GOT3 (cell line): ENCODE data around the gene GNG7.
"Not testable (repeated sequence)": the region's sequence is repeated elsewhere in the genome, so short reads cannot be mapped to it uniquely, and the experiment has no call there.

ENCODE experiments used
- DNase-seq: peaks from one replicate; lab custom pipeline; 2025; ENCODE audit warnings: mixed read lengths; lab: John Stamatoyannopoulos, UW

Gene GNG7

GRCh38 chr19:2533686-2534422 is 168.6 kb downstream of the GNG7 start:
- no peak for DNase-seq

DNA sequence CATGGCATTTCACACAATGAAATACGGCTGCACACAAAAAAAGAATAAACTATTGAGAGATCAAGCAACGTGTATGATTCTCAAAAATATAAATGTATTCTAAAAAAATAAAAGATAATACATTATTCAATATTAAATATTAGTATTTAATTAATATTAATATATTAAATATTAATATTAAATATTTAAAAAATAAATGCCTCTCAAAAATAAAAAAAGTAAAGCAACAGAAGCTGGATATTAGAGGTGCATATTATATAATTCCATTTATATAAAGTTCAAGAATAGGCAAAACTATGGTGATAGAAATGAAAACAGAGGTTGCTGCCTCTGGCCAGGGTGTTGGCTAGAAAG is 169.4 kb downstream of the GNG7 start:
- DNase-seq, result no peak

DNA sequence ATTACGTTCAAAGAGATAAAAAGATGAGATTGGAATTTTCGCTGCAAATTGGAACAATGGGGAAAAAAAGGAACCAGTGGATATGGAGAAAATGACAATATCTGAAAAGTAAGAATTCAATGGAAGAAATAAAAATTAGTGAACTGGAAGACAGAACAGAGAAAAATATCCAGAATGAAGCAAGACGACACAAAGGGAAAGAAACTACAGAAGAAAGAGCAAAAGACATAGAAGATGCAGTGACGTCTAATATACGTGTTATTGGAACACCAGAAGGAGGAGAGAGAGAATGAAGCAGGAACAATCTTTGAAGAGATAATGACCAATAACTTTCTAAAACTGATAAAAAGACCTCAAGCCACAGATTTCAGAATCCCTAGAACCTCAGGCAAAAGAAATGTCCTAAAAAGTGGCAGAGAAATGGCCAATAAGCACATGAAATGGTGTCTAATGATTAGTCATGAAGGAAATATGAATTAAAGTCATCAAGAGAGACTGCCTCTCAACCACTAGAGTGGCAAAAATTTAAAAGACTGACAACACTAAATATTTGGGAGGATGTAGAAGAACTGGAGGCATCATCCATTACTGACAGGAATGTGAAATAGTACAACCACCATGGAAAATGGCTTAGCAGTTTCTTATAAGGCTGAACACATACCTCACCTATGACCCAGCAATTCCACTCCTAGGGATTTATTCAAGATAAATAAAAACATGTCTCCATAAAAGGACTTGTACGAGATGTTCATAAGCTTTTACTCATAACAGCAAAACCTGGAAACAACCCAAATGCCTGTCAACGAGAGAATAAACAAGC is 170.0 kb downstream of the GNG7 start:
- no peak for DNase-seq

- DNase-seq, result not testable (repeated sequence)
These were observed 172.6 kb downstream of the GNG7 start for GRCh38 chr19:2529942-2530341.

GRCh38 chr19:2529473-2529918 is 173.0 kb downstream of the GNG7 start:
- DNase-seq, result peak; percentile 34

DNA sequence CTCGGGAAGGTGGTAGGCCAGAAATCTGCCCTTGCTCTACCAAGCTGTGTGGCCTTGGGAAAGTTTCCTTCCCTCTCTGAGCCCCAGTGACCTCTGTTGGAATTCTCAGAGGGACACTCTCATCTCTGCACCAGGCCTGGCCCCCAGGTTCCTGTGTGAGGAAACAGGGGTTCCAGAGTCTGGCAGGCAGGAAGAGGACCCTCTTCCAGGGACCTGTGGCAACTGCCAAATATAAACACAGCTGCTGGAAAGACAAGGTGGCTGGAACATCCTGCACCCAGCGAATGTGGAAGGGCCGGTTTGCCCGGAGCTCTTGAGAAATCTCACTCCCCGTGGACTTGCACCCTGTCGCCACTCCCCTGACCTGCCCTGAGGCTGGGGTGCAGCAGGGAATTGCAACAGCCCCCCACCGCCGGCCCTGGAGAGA is 173.8 kb downstream of the GNG7 start:
- DNase-seq, result no peak

DNA sequence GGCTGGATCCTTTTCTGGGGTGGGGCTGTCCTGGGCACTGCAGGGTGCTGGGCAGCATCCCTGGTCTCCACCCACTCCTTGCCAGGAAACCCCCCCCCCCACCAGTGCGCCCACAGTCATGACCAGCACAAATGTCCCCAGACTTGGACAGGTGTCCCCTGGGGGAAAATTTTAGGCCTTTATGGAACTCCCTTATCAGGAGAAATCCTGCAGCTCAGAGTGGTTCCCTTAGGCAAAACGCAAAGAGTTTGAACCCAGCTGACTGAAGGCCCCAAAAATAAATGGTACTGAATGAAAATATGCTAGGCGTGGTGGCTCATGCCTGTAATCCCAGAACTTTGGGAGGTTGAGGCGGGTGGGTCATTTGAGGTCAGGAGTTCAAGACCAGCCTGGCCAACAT is 174.8 kb downstream of the GNG7 start:
- no peak for DNase-seq

- DNase-seq, result no peak
These were observed 175.3 kb downstream of the GNG7 start for GRCh38 chr19:2527171-2527570.

GRCh38 chr19:2524840-2525723 is 177.4 kb downstream of the GNG7 start:
- no peak for DNase-seq

DNA sequence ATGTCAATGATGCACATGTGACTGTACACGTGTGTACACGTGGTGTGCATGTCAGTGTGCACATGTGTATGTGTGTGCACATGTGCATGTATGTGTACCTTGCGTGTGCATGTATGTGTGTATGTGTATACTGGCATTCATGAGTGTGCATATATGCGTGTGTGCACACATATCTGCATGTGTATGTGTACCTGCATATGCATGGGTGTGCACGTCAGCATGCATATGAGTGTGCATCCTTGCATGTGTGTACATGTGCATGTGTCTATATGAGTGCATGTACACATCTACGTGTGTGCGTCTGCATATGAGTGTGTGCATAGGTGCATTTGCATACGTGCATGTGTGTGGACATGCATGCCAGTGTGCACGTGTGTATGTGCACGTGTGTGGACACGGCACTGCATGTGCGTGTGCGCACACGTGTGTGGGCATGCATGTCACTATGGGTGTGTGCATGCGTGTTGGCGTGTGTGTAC is 178.1 kb downstream of the GNG7 start:
- no peak for DNase-seq

GRCh38 chr19:2523630-2524311 is 178.7 kb downstream of the GNG7 start:
- no peak for DNase-seq

GRCh38 chr19:2519482-2519881 is 183.0 kb downstream of the GNG7 start:
- DNase-seq, result no peak

DNA sequence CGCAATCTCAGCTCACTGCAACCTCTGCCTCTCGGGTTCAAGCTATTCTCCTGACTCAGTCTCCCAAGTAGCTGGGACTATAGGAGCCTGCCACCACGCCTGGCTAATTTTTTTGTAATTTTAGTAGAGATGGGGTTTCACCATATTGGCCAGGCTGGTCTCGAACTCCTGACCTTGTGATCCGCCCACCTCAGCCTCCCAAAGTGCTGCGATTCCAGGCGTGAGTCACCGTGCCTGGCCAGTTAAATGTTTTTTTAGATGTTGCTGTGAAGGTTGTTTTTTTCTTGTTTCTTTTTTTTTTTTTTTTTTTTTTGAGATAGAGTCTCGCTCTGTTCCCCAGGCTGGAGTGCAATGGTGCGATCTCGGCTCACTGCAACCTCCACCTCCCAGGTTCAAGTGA is 183.6 kb downstream of the GNG7 start:
- DNase-seq, result not testable (repeated sequence)

- no peak for DNase-seq
These were observed 184.5 kb downstream of the GNG7 start for GRCh38 chr19:2517881-2518601.

DNA sequence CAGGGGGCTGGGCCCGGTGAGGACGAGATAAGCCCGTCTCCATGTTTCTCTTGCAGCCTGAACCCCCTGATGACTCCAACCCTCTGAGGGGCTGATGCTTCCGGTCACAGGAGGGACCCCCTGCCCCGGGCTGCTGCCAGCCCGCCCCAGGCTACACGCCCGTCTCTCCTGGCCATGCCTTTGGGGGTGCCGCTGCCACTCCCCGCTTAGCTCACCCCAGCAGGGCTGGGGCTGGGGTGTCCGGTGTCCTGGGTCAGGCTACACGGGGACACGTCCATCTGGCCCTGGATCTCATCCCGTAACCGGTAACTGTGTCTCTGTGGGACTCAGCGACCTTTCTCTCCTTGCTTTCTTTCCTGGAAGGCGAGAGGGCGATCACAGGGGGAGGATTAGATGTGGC is 185.8 kb downstream of the GNG7 start:
- DNase-seq, result no peak

DNA sequence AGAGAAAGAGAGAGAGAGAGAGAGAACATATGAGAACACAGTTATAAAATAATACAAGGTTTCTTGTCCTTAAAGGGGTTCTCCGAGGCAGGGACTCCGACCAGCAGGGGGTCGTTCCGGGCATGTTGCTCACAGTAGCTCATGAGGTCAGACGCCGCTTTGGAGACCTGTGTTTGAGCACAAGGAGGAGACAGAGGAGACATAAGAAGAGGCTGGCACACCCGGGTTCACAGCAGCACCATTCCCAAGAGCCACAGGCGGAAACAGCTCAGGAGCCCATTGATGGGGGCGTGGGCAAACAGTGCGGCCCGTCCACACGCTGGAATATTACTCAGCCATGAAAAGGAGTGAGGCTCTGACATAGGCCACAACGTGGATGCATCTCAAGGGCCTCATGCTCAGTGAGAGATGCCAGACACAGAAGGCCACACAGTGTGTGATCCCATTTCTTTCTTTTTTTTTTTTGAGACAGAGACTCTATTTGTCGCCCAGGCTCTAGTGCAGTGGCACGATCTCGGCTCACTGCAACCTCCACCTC is 187.4 kb downstream of the GNG7 start:
- DNase-seq, result no peak

GRCh38 chr19:2512523-2513431 is 189.7 kb downstream of the GNG7 start:
- no peak for DNase-seq

DNA sequence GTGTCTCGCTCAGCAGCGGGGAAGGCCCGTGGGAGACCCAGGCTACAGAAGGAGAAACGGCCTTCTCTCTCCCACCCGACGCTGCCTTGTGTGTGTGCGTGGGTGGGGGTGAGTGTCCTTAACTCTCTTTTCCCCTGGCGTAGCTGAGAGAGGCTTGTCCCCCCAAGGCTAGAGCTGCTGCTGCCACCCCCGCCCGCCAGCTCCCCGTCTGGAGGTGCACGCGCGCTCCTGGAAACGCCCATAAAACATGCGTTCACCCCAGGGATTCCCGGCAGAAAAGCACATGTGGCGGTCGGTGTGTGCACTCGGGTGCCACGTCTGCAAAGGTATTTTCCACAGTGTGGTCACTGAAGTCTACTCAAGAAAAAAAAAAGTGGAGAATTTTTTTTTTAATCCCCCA is 190.5 kb downstream of the GNG7 start:
- no peak for DNase-seq

DNA sequence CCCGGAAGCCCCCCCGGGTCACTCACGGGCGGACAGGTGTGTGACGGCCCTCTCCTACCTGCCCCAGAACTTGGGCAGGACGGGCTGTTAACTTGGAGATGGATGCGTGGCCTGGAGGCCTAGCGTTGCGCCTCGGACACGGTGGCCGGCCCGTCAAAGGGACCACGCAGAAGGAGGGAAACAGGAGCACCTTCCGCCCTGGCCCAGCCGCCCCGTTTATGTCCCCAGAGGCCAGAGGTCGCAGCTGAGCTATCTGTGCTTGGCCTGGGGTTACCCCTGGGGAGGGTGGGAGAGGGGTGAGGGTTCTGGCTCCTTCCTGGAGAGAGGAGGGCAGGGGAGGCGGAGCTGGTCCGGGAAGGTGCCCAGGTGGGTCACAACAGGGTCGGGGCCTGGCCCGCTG is 190.9 kb downstream of the GNG7 start:
- no peak for DNase-seq

DNA sequence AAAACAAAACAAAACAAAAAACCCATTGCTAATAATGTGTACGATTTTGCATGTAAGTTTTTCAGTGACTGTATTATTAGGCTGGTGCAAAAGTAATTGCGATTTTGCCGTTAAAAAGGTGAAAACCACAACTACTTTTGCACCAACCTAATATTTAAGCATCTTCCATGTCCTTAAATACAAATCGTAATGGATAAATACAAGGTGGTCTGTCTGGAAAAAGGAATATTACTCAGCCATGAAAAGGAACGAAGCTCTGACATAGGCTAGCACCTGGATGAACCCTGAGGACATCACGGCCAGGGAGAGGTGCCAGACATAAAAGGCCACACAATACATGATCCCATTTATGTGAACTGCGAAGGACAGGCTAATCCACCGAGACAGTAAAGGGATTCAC is 193.4 kb downstream of the GNG7 start:
- DNase-seq, result no peak
